PFSK-1 (cell line): Measurements from ENCODE around the gene UTP14C.

Experiments used
- POLR2AphosphoS5 ChIP-seq: IDR thresholded peaks from 2 replicates; pipeline ENCODE4 v1.6.1; 2012; ENCODE audit warnings: low read depth, mild to moderate bottlenecking, control low read depth, low read length, moderate library complexity
- TF ChIP-seq, protein P1 (sequence below), 2 experiments: IDR thresholded peaks; 2 replicates each; pipeline versions ENCODE4 v1.6.1 to v1.8.0; 2011 to 2012; ENCODE audit warnings: low read depth in 2 of 2, low read length in 2 of 2, control low read depth in 1 of 2, inconsistent platforms in 1 of 2, mild to moderate bottlenecking in 1 of 2, moderate library complexity in 1 of 2; ENCODE audit not compliant: insufficient read depth in 1 of 2

DNA sequence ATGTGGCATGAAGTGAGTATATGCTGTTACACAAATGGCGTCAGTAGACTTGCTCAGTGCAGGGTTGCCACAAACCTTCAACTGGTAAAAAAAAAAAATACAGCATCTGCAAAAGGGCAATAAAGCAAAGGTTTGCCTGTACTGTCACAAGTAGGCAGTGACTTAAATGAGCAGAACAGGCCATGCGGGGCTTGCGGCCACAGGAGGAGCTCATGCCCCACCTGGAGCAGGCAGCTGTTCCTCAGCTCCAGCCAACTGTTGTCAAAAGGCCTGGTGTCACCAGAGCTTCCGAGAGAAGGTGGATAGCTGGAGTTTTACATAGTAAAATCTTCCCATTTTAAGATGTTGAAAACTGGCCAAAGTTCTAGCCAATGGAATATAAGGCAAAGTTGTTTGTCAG, 20.9 kb upstream of the UTP14C start:
- no peak for TF ChIP-seq POLR2AphosphoS5
- TF ChIP-seq, protein P1, sequence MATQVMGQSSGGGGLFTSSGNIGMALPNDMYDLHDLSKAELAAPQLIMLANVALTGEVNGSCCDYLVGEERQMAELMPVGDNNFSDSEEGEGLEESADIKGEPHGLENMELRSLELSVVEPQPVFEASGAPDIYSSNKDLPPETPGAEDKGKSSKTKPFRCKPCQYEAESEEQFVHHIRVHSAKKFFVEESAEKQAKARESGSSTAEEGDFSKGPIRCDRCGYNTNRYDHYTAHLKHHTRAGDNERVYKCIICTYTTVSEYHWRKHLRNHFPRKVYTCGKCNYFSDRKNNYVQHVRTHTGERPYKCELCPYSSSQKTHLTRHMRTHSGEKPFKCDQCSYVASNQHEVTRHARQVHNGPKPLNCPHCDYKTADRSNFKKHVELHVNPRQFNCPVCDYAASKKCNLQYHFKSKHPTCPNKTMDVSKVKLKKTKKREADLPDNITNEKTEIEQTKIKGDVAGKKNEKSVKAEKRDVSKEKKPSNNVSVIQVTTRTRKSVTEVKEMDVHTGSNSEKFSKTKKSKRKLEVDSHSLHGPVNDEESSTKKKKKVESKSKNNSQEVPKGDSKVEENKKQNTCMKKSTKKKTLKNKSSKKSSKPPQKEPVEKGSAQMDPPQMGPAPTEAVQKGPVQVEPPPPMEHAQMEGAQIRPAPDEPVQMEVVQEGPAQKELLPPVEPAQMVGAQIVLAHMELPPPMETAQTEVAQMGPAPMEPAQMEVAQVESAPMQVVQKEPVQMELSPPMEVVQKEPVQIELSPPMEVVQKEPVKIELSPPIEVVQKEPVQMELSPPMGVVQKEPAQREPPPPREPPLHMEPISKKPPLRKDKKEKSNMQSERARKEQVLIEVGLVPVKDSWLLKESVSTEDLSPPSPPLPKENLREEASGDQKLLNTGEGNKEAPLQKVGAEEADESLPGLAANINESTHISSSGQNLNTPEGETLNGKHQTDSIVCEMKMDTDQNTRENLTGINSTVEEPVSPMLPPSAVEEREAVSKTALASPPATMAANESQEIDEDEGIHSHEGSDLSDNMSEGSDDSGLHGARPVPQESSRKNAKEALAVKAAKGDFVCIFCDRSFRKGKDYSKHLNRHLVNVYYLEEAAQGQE (IDR thresholded peaks at IDR 0.05; ENCODE audit: insufficient read depth in 1 of 2, low read depth in 2 of 2, low read length in 2 of 2) = no peak
